ENCODE results near the gene WSCD2.

WSCD2 gene

GRCh38 chr12:108128221-108129016 lies 669 bp upstream of the WSCD2 start:
- no peak for DNase-seq

- DNase-seq, result no peak
Observed at GRCh38 chr12:108131035-108131434, 1.9 kb downstream of the WSCD2 start.

- DNase-seq, result no peak
Observed at GRCh38 chr12:108131657-108132126, 2.6 kb downstream of the WSCD2 start.

GRCh38 chr12:108133482-108133881 lies 4.4 kb downstream of the WSCD2 start:
- DNase-seq, result no peak

GRCh38 chr12:108134744-108135143 lies 5.7 kb downstream of the WSCD2 start:
- DNase-seq, result no peak

GRCh38 chr12:108135627-108136026 lies 6.5 kb downstream of the WSCD2 start:
- no peak for DNase-seq

- DNase-seq, result no peak
Observed at GRCh38 chr12:108136697-108137096, 7.6 kb downstream of the WSCD2 start.

GRCh38 chr12:108139454-108139853 lies 10.4 kb downstream of the WSCD2 start:
- DNase-seq, result no peak

GRCh38 chr12:108140501-108140900 lies 11.4 kb downstream of the WSCD2 start:
- DNase-seq, result no peak

GRCh38 chr12:108141600-108142130 lies 12.6 kb downstream of the WSCD2 start:
- no peak for DNase-seq

- no peak for DNase-seq
Observed at GRCh38 chr12:108143144-108143543, 14.1 kb downstream of the WSCD2 start.

GRCh38 chr12:108144080-108144479 lies 15.0 kb downstream of the WSCD2 start:
- no peak for DNase-seq

- no peak for DNase-seq
Observed at GRCh38 chr12:108145011-108145410, 15.9 kb downstream of the WSCD2 start.

- no peak for DNase-seq
Observed at GRCh38 chr12:108146035-108146893, 17.2 kb downstream of the WSCD2 start.

GRCh38 chr12:108147279-108147678 lies 18.2 kb downstream of the WSCD2 start:
- no peak for DNase-seq

GRCh38 chr12:108148521-108149074 lies 19.5 kb downstream of the WSCD2 start:
- no peak for DNase-seq

- DNase-seq, result no peak
Observed at GRCh38 chr12:108150436-108150835, 21.3 kb downstream of the WSCD2 start.

GRCh38 chr12:108151533-108152169 lies 22.6 kb downstream of the WSCD2 start:
- DNase-seq, result no peak

- DNase-seq, result no peak
Observed at GRCh38 chr12:108152170-108152538, 23.1 kb downstream of the WSCD2 start.

- DNase-seq, result no peak
Observed at GRCh38 chr12:108156717-108157116, 27.6 kb downstream of the WSCD2 start.

GRCh38 chr12:108157870-108158459 lies 28.9 kb downstream of the WSCD2 start:
- no peak for DNase-seq

- no peak for DNase-seq
Observed at GRCh38 chr12:108162207-108162606, 33.1 kb downstream of the WSCD2 start.

Measured in activated CD8-positive, alpha-beta memory T cell treated with anti-CD3 and anti-CD28 coated beads for 24 hours (primary cell).